Large intestine (tissue), 3 donors: Measurements from ENCODE around the gene ANKRD17. TPM values are rescaled to one million over a fixed set of nuclear protein-coding genes. Genes with fewer than 3 reads are reported as not detected.

ENCODE experiments used
- DNase-seq, 2 donors: peaks; one replicate each; pipeline versions ENCODE4 v3.0.0 to v3.0.0-alpha.2; 2013
- H3K27ac ChIP-seq: one replicate; pipeline ENCODE4 v1.5.1; 2013; ENCODE audit warnings: low read length
- H3K27me3 ChIP-seq: 2 replicates; pipeline ENCODE4 v1.6.1; 2013; ENCODE audit warnings: low read length; ENCODE audit not compliant: control insufficient read depth, insufficient read depth
- H3K36me3 ChIP-seq: 2 replicates; pipeline ENCODE4 v1.6.1; 2013; ENCODE audit warnings: low read length; ENCODE audit not compliant: control insufficient read depth, insufficient read depth
- H3K4me1 ChIP-seq: one replicate; pipeline ENCODE4 v1.6.1; 2013; ENCODE audit warnings: low read length; ENCODE audit not compliant: control insufficient read depth, insufficient read depth
- H3K4me3 ChIP-seq: one replicate; pipeline ENCODE4 v1.5.1; 2013; ENCODE audit warnings: low read length
- H3K9me3 ChIP-seq: one replicate; pipeline ENCODE4 v1.6.1; 2013; ENCODE audit warnings: mild to moderate bottlenecking, low read depth, low read length, moderate library complexity; ENCODE audit not compliant: control insufficient read depth
- WGBS: methylation state at CpG from one replicate; pipeline ENCODE4 v1.1.5; 2013; ENCODE audit warnings: low lambda C conversion rate; ENCODE audit not compliant: insufficient coverage; 5-methylcytosine and 5-hydroxymethylcytosine counted together
- polyA plus RNA-seq: library from polyadenylated mRNA; unstranded; fragments of 120-200 nt; gene quantifications from one replicate; pipeline ENCODE4 v1.2.1, GENCODE V29; 2013

The ANKRD17 gene
- polyA plus RNA-seq, 1 donor: 50.7 TPM

GRCh38 chr4:73224886-73225285 lies 33.7 kb downstream of the ANKRD17 start:
- Histone ChIP-seq H3K4me1 (peaks cover 3% of the 10 kb centered on the region), H3K4me3 (no peak overlapping the region), H3K36me3 (no peaks in the 10 kb centered on the region), H3K27me3 (no peaks in the 10 kb centered on the region), H3K9me3 (no peaks in the 10 kb centered on the region), H3K27ac (no peak overlapping the region)
- no peak for DNase-seq
- WGBS: 73% methylated on average over 2 of the region's 3 CpGs

- Histone ChIP-seq H3K27ac (peak overlapping the region; percentile 92), H3K36me3 (peaks cover 2% of the 10 kb centered on the region), H3K4me1 (peaks cover 3% of the 10 kb centered on the region), H3K4me3 (peak overlapping the region; percentile 67), H3K27me3 (no peaks in the 10 kb centered on the region), H3K9me3 (no peaks in the 10 kb centered on the region)
- no peak for DNase-seq
- WGBS: no CpG with 5 or more reads among the region's 3 CpGs
Observed at GRCh38 chr4:73223258-73223650, 35.3 kb downstream of the ANKRD17 start.

GRCh38 chr4:73222466-73223257 lies 35.9 kb downstream of the ANKRD17 start:
- H3K4me3 ChIP-seq: peak overlapping the region; percentile 67
- 10% methylated on average over 2 of the region's 6 CpGs for WGBS

GRCh38 chr4:73221734-73222133 lies 36.9 kb downstream of the ANKRD17 start:
- Histone ChIP-seq H3K27me3 (no peaks in the 10 kb centered on the region), H3K4me1 (peaks cover 3% of the 10 kb centered on the region), H3K27ac (peak overlapping the region; percentile 92), H3K9me3 (no peaks in the 10 kb centered on the region), H3K4me3 (peak overlapping the region; percentile 18), H3K36me3 (peaks cover 2% of the 10 kb centered on the region)
- WGBS: no CpG with 5 or more reads among the region's 2 CpGs
- DNase-seq: peak in 1 of 2 donors; percentile 46

More at GRCh38 chr4:73222466-73223257, 35.9 kb downstream of the ANKRD17 start:
- DNase-seq: peak; percentile 85 to 92
- Histone ChIP-seq H3K27me3 (no peaks in the 10 kb centered on the region), H3K27ac (peak overlapping the region; percentile 92), H3K36me3 (peaks cover 2% of the 10 kb centered on the region), H3K4me1 (peaks cover 3% of the 10 kb centered on the region), H3K9me3 (no peaks in the 10 kb centered on the region)

- no peak overlapping the region for H3K4me3 ChIP-seq
- H3K27ac ChIP-seq: no peak overlapping the region
- DNase-seq: no peak
- H3K9me3 ChIP-seq: no peaks in the 10 kb centered on the region
- peaks cover 3% of the 10 kb centered on the region for H3K4me1 ChIP-seq
- no peaks in the 10 kb centered on the region for H3K27me3 ChIP-seq
- H3K36me3 ChIP-seq: peaks cover 3% of the 10 kb centered on the region
Observed at GRCh38 chr4:73220815-73221214, 37.8 kb downstream of the ANKRD17 start.

- Histone ChIP-seq H3K27ac (no peak overlapping the region), H3K4me3 (no peak overlapping the region), H3K27me3 (no peaks in the 10 kb centered on the region), H3K9me3 (no peaks in the 10 kb centered on the region), H3K4me1 (no peaks in the 10 kb centered on the region), H3K36me3 (peaks cover 4% of the 10 kb centered on the region)
- DNase-seq: no peak
- no CpG with 5 or more reads among the region's 2 CpGs for WGBS
Observed at GRCh38 chr4:73213916-73214653, 44.5 kb downstream of the ANKRD17 start.

GRCh38 chr4:73212982-73213730 lies 45.4 kb downstream of the ANKRD17 start:
- Histone ChIP-seq H3K27ac (no peak overlapping the region), H3K4me3 (no peak overlapping the region), H3K9me3 (no peaks in the 10 kb centered on the region), H3K4me1 (no peaks in the 10 kb centered on the region), H3K36me3 (peaks cover 2% of the 10 kb centered on the region), H3K27me3 (no peaks in the 10 kb centered on the region)
- DNase-seq: no peak
- 100% methylated on average over 1 of the region's 1 CpG for WGBS

- no peaks in the 10 kb centered on the region for H3K27me3 ChIP-seq
- DNase-seq: no peak
- no peak overlapping the region for H3K4me3 ChIP-seq
- H3K27ac ChIP-seq: no peak overlapping the region
- no peaks in the 10 kb centered on the region for H3K9me3 ChIP-seq
- no peaks in the 10 kb centered on the region for H3K4me1 ChIP-seq
- peaks cover 2% of the 10 kb centered on the region for H3K36me3 ChIP-seq
- WGBS: no CpG with 5 or more reads among the region's 1 CpG
Observed at GRCh38 chr4:73211968-73212367, 46.6 kb downstream of the ANKRD17 start.

- H3K9me3 ChIP-seq: peaks cover 12% of the 10 kb centered on the region
Observed at GRCh38 chr4:73208376-73208775, 50.2 kb downstream of the ANKRD17 start.

GRCh38 chr4:73206236-73206635 lies 52.4 kb downstream of the ANKRD17 start:
- Histone ChIP-seq H3K27ac (no peak overlapping the region), H3K4me1 (no peaks in the 10 kb centered on the region), H3K9me3 (peaks cover 19% of the 10 kb centered on the region), H3K4me3 (no peak overlapping the region), H3K36me3 (peaks cover 3% of the 10 kb centered on the region), H3K27me3 (no peaks in the 10 kb centered on the region)
- WGBS: 97% methylated on average over 3 of the region's 3 CpGs
- DNase-seq: no peak

More at GRCh38 chr4:73208376-73208775, 50.2 kb downstream of the ANKRD17 start:
- Histone ChIP-seq H3K36me3 (peaks cover 3% of the 10 kb centered on the region), H3K4me3 (no peak overlapping the region), H3K4me1 (no peaks in the 10 kb centered on the region), H3K27ac (no peak overlapping the region), H3K27me3 (no peaks in the 10 kb centered on the region)
- no peak for DNase-seq
